Activated naive CD4-positive, alpha-beta T cell treated with anti-CD3 and anti-CD28 coated beads, Interleukin-2, amount 10 ng/mL, durations not matched to agents 7 days and 5 days (primary cell): ENCODE measurements around the gene CST7.

ENCODE experiments used
- CTCF ChIA-PET: fragments of 350-600 bp; sonication (Branson Sonifier 250); formaldehyde crosslinking; loops from one replicate; lab custom pipeline; 2021; ENCODE audit warnings: antibody characterized with exemption; lab: Charles Lee
- DNase-seq: peaks from one replicate; pipeline ENCODE4 v3.0.0-alpha.2; 2020
- H3K27ac Mint-ChIP-seq: one replicate; pipeline ENCODE4 v1.8.0; 2021; ENCODE audit warnings: mild to moderate bottlenecking, moderate library complexity, mixed read lengths
- H3K27me3 Mint-ChIP-seq: one replicate; pipeline ENCODE4 v1.8.0; 2021; ENCODE audit warnings: mild to moderate bottlenecking, mixed read lengths
- H3K36me3 Mint-ChIP-seq: one replicate; pipeline ENCODE4 v1.8.0; 2021; ENCODE audit warnings: mixed read lengths
- H3K4me1 Mint-ChIP-seq: one replicate; pipeline ENCODE4 v1.8.0; 2021; ENCODE audit warnings: mixed read lengths
- H3K4me3 Mint-ChIP-seq: one replicate; pipeline ENCODE4 v1.8.0; 2021; ENCODE audit warnings: mild to moderate bottlenecking, moderate library complexity, mixed read lengths
- H3K9me3 Mint-ChIP-seq: one replicate; pipeline ENCODE4 v1.8.0; 2021; ENCODE audit warnings: mixed read lengths

Gene CST7

DNA sequence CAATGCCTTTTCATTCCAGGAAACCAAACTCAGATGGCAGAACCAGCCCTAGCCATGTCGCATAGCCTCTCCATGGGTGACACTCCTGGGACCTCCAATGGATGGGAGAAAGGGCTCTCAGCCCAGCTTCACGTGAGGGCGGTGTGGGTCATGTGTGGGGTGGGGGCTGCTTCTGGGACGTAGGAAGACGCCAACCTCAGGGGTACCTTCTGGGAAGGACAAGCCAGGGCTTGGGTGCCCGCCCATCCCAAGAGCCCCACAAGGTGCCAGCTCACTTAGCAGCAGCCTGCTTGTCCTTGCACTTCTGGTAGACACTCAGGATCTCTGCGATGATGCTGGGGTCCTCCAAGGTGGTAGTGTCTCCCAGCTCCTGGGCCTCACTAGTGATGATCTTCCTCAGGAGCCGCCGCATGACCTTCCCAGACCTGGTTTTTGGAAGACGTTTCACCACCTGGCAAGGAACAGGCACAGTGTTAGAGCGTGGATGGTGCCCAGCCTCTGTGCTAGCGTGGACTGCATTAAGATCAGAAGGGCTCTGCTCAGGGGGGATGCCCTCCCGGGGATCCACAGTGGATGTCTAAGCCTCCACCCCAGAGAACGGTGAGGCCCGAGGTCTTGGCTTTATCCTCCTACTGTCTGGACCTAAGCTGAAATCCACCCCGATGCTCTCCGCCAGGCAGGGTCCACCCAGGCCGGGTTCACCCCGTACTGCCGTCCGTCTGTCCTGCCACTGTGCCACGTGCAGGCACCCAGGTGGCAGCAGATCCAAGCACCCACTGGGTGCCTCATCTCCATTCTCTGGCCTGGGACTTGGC is 58.6 kb downstream of the CST7 start:
- Mint-ChIP-seq H3K9me3 (no peaks in the 10 kb centered on the region), H3K4me1 (no peaks in the 10 kb centered on the region), H3K4me3 (no peak overlapping the region), H3K27me3 (no peaks in the 10 kb centered on the region), H3K27ac (no peak overlapping the region), H3K36me3 (peaks cover 44% of the 10 kb centered on the region)
- CTCF ChIA-PET: interaction anchor here (1.0 kb wide), 1 partner anchor 171 kb away, joined by 3 read pairs; no protein-coding TSS in a partner anchor
- DNase-seq: no peak

DNA sequence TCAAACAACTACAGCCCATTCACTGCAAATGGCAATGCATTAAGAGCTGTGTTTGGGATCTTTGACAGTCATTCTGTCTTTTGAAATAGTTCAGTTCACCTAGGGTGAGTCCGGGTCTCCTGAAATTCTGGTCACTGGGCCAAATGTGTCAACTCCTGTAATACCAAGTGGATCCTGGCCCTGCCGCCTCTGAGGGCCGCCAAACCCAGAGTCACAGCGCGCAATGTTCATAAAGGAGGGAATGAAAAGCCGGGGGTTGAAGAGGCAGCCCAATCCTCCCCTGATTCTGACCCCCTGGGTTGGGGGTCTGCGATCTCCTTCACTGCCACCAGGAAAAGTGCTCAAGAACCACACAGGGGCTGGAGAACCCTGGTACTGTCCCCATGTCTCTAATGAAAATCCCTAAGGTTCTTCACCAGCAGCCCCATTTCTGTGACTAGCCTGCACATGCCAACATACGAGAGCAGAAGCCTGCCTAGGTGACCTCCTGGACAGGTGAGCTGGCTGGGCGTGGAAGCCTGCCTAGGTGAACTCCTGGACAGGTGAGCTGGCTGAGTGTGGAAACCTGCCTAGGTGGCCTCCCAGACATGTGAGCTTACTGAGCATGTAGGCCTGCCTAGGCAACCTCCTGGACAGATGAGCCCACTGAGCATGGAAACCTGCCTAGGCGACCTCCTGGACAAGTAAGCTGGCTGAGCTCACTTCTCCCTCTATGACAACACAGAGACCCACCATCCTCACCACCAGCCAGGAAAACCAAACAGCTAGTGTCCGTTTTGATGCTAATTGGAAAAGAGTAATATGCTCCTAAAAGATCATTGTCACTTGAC is 59.5 kb downstream of the CST7 start:
- no peak overlapping the region for H3K4me3 Mint-ChIP-seq

More for the DNA sequence above, 59.5 kb downstream of the CST7 start:
- Mint-ChIP-seq H3K27me3 (no peaks in the 10 kb centered on the region), H3K36me3 (peaks cover 41% of the 10 kb centered on the region), H3K9me3 (no peaks in the 10 kb centered on the region), H3K4me1 (no peaks in the 10 kb centered on the region), H3K27ac (peak overlapping the region; percentile 16)
- DNase-seq: no peak
- CTCF ChIA-PET: interaction anchor here (1.0 to 2.2 kb wide), 2 partner anchors 56 to 170 kb away, joined by 3 to 9 read pairs; no protein-coding TSS in a partner anchor
